Measurements from ENCODE around the gene NT5DC3.

GRCh38 chr12:103748875-103749274, 92.2 kb downstream of the NT5DC3 start:
- TF ChIP-seq EP300 (IDR thresholded peaks at IDR 0.05) = no peak
- no peak for TF ChIP-seq POLR2A (IDR thresholded peaks at IDR 0.05)

Data from tibial nerve (tissue), 3 donors.